HEK293 (cell line): ENCODE data around the gene PTPRJ.

ENCODE experiments used
- CTCF ChIA-PET: fragments of 350-600 bp; formaldehyde crosslinking; extraction: SDS; loops from one replicate; lab custom pipeline; 2021; ENCODE audit warnings: antibody characterized with exemption; lab: Yijun Ruan, JAX
- POLR2A ChIA-PET: fragments of 300-600 bp; formaldehyde crosslinking; extraction: SDS; loops from one replicate; lab custom pipeline; 2020; ENCODE audit warnings: antibody characterized with exemption, inconsistent platforms; lab: Yijun Ruan, JAX
- H3K27ac ChIP-seq: fragments of 200-500 bp; sonication (Bioruptor generic); 2 replicates; pipeline ENCODE4 v1.5.1; 2014; ENCODE audit warnings: low read depth, low read length, control low read depth, inconsistent platforms; ENCODE audit errors: extremely low read depth
- H3K36me3 ChIP-seq, 2 experiments: fragments of 200-500 bp in 1 of 2; sonication (Bioruptor generic) in 1 of 2; 1 replicate in 1 of 2; 2 replicates in 1 of 2; pipeline ENCODE4 v1.5.1; 2014 to 2017; ENCODE audit warnings: inconsistent platforms in 2 of 2, low read length in 2 of 2; ENCODE audit not compliant: control insufficient read depth in 2 of 2, insufficient read depth in 1 of 2
- H3K4me1 ChIP-seq: fragments of 200-500 bp; sonication (Bioruptor generic); 2 replicates; pipeline ENCODE4 v1.5.1; 2014; ENCODE audit warnings: mild to moderate bottlenecking, low read length, inconsistent platforms; ENCODE audit not compliant: control insufficient read depth, insufficient read depth
- H3K4me3 ChIP-seq: 2 replicates; pipeline ENCODE4 v1.5.1; 2011; ENCODE audit warnings: low read depth, mild to moderate bottlenecking, control low read depth, low read length, moderate library complexity
- H3K9me3 ChIP-seq: fragments of 200-500 bp; sonication (Bioruptor generic); 2 replicates; pipeline ENCODE4 v1.5.1; 2014; ENCODE audit warnings: low read depth, low read length, inconsistent platforms; ENCODE audit not compliant: control insufficient read depth, insufficient read depth
- CTCF ChIP-seq: fragments of 450-650 bp; formaldehyde crosslinking; IDR thresholded peaks from 2 replicates; pipeline ENCODE4 v1.5.1; 2016; ENCODE audit warnings: missing biosample characterization, missing genetic modification characterization
- HIC1 ChIP-seq: fragments of 450-650 bp; formaldehyde crosslinking; IDR thresholded peaks from 2 replicates; pipeline ENCODE4 v1.5.1; 2016; ENCODE audit warnings: missing biosample characterization, missing genetic modification characterization
- KLF10 ChIP-seq: fragments of 450-650 bp; IDR thresholded peaks from 2 replicates; pipeline ENCODE4 v1.5.1; 2018; ENCODE audit warnings: missing biosample characterization, mild to moderate bottlenecking, missing genetic modification characterization
- KLF16 ChIP-seq: fragments of 450-650 bp; formaldehyde crosslinking; IDR thresholded peaks from 2 replicates; pipeline ENCODE4 v1.5.1; 2017; ENCODE audit warnings: missing biosample characterization, missing genetic modification characterization
- REPIN1 ChIP-seq: fragments of 450-650 bp; formaldehyde crosslinking; IDR thresholded peaks from 2 replicates; pipeline ENCODE4 v1.5.1; 2017; ENCODE audit warnings: missing biosample characterization, missing genetic modification characterization, low read depth
- ZBTB26 ChIP-seq: fragments of 450-650 bp; formaldehyde crosslinking; optimal IDR thresholded peaks from 2 replicates; pipeline ENCODE3; 2016; ENCODE audit warnings: missing biosample characterization, mild to moderate bottlenecking, missing genetic modification characterization
- ZBTB7A ChIP-seq: fragments of 450-650 bp; formaldehyde crosslinking; IDR thresholded peaks from 2 replicates; pipeline ENCODE4 v1.5.1; 2016; ENCODE audit warnings: low read depth, missing biosample characterization, missing genetic modification characterization
- ZFHX2 ChIP-seq: fragments of 450-650 bp; formaldehyde crosslinking; conservative IDR thresholded peaks from 2 replicates; pipeline ENCODE4 v1.5.1; 2016; ENCODE audit warnings: missing biosample characterization, missing genetic modification characterization
- ZNF132 ChIP-seq: fragments of 450-650 bp; formaldehyde crosslinking; IDR thresholded peaks from 2 replicates; pipeline ENCODE4 v1.5.1; 2017; ENCODE audit warnings: missing biosample characterization, missing genetic modification characterization, borderline replicate concordance
- ZNF175 ChIP-seq: fragments of 450-650 bp; formaldehyde crosslinking; IDR thresholded peaks from 2 replicates; pipeline ENCODE4 v1.5.1; 2016; ENCODE audit warnings: missing biosample characterization, missing genetic modification characterization
- ZNF211 ChIP-seq: fragments of 450-650 bp; formaldehyde crosslinking; IDR thresholded peaks from 2 replicates; pipeline ENCODE4 v1.5.1; 2016; ENCODE audit warnings: low read depth, missing biosample characterization, missing genetic modification characterization
- ZNF223 ChIP-seq: fragments of 450-650 bp; formaldehyde crosslinking; IDR thresholded peaks from 2 replicates; pipeline ENCODE4 v1.5.1; 2016; ENCODE audit warnings: missing biosample characterization, missing genetic modification characterization
- ZNF292 ChIP-seq: fragments of 450-650 bp; formaldehyde crosslinking; IDR thresholded peaks from 2 replicates; pipeline ENCODE4 v1.5.1; 2016; ENCODE audit warnings: low read depth, missing biosample characterization, missing genetic modification characterization, borderline replicate concordance
- ZNF311 ChIP-seq: fragments of 450-650 bp; formaldehyde crosslinking; IDR thresholded peaks from 2 replicates; pipeline ENCODE4 v1.5.1; 2017; ENCODE audit warnings: missing biosample characterization, missing genetic modification characterization, borderline replicate concordance
- ZNF335 ChIP-seq: fragments of 450-650 bp; formaldehyde crosslinking; conservative IDR thresholded peaks from 2 replicates; pipeline ENCODE4 v1.5.1; 2016; ENCODE audit warnings: missing biosample characterization, missing genetic modification characterization
- ZNF426 ChIP-seq: fragments of 450-650 bp; formaldehyde crosslinking; IDR thresholded peaks from 2 replicates; pipeline ENCODE4 v1.5.1; 2017; ENCODE audit warnings: missing biosample characterization, missing genetic modification characterization, mild to moderate bottlenecking, inconsistent platforms, moderate library complexity
- ZNF449 ChIP-seq: fragments of 450-650 bp; formaldehyde crosslinking; IDR thresholded peaks from 2 replicates; pipeline ENCODE4 v1.5.1; 2017; ENCODE audit warnings: missing biosample characterization, mild to moderate bottlenecking, missing genetic modification characterization, moderate library complexity
- ZNF510 ChIP-seq: fragments of 450-650 bp; formaldehyde crosslinking; IDR thresholded peaks from 2 replicates; pipeline ENCODE4 v1.5.1; 2018; ENCODE audit warnings: mild to moderate bottlenecking, missing genetic modification characterization, missing biosample characterization; ENCODE audit not compliant: insufficient replicate concordance
- ZNF513 ChIP-seq: fragments of 450-650 bp; IDR thresholded peaks from 2 replicates; pipeline ENCODE4 v1.5.1; 2018; ENCODE audit warnings: missing biosample characterization, missing genetic modification characterization
- ZNF571 ChIP-seq: fragments of 450-650 bp; formaldehyde crosslinking; IDR thresholded peaks from 2 replicates; pipeline ENCODE4 v1.5.0; 2017; ENCODE audit warnings: missing biosample characterization, missing genetic modification characterization
- ZNF623 ChIP-seq: fragments of 450-650 bp; formaldehyde crosslinking; IDR thresholded peaks from 2 replicates; pipeline ENCODE4 v1.5.1; 2016; ENCODE audit warnings: missing biosample characterization, missing genetic modification characterization
- ZNF677 ChIP-seq: fragments of 450-650 bp; IDR thresholded peaks from 2 replicates; pipeline ENCODE4 v1.5.0; 2018; ENCODE audit warnings: missing biosample characterization, mild to moderate bottlenecking, missing genetic modification characterization, moderate library complexity
- ZSCAN18 ChIP-seq: fragments of 450-650 bp; formaldehyde crosslinking; IDR thresholded peaks from 2 replicates; pipeline ENCODE4 v1.5.1; 2016; ENCODE audit warnings: missing biosample characterization, missing genetic modification characterization
- ZSCAN30 ChIP-seq: fragments of 450-650 bp; IDR thresholded peaks from 2 replicates; pipeline ENCODE4 v1.5.1; 2018; ENCODE audit warnings: missing biosample characterization, mild to moderate bottlenecking, missing genetic modification characterization, moderate library complexity

Gene PTPRJ

GRCh38 chr11:47940904-47941649, 39.3 kb upstream of the PTPRJ start:
- Histone ChIP-seq H3K36me3 (no peaks in the 10 kb centered on the region), H3K4me1 (no peaks in the 10 kb centered on the region), H3K9me3 (no peaks in the 10 kb centered on the region), H3K27ac (no peak overlapping the region), H3K4me3 (no peak overlapping the region)
- TF ChIP-seq ZNF132 (tag by site-specific recombination) (no peak), ZSCAN30 (tag by site-specific recombination) (no peak), KLF16 (tag by site-specific recombination) (no peak), ZSCAN18 (tag by site-specific recombination) (no peak), REPIN1 (tag by site-specific recombination) (no peak), ZBTB26 (no peak), ZNF335 (no peak), ZNF426 (tag by site-specific recombination) (no peak), ZNF311 (tag by site-specific recombination) (no peak), HIC1 (tag by site-specific recombination) (no peak), ZBTB7A (tag by site-specific recombination) (no peak), ZNF623 (no peak), ZNF571 (tag by site-specific recombination) (no peak), ZNF513 (tag by site-specific recombination) (no peak)
- CTCF ChIA-PET: no interaction called here
- POLR2A ChIA-PET: interaction anchor here (0.5 kb wide), 1 partner anchor 59 kb away, joined by 4 read pairs; no protein-coding TSS in a partner anchor

GRCh38 chr11:47941907-47942558, 38.3 kb upstream of the PTPRJ start:
- H3K27ac ChIP-seq: no peak overlapping the region
- no peaks in the 10 kb centered on the region for H3K4me1 ChIP-seq
- ChIA-PET CTCF (interaction anchor here (0.6 to 0.7 kb wide), 2 partner anchors 21 to 38 kb away, joined by 3 read pairs; no protein-coding TSS in a partner anchor), POLR2A (no interaction called here)
- no peak for TF ChIP-seq ZNF449 (tag by site-specific recombination)
- TF ChIP-seq ZNF211 (tag by site-specific recombination): no peak
- TF ChIP-seq ZFHX2 (tag by site-specific recombination): no peak
- no peak for TF ChIP-seq KLF10
- TF ChIP-seq ZNF677 (tag by site-specific recombination): no peak
- TF ChIP-seq CTCF (tag by site-specific recombination): no peak
- TF ChIP-seq ZNF223: no peak
- no peak for TF ChIP-seq ZNF510
- TF ChIP-seq ZNF292 (tag by site-specific recombination): no peak
- TF ChIP-seq ZNF175 (tag by site-specific recombination): no peak
- no peaks in the 10 kb centered on the region for H3K36me3 ChIP-seq
- H3K4me3 ChIP-seq: no peak overlapping the region
- H3K9me3 ChIP-seq: no peaks in the 10 kb centered on the region
